Parathyroid adenoma (tissue), 2 donors: Measurements from ENCODE around the gene TRIM32.

Experiments used
- H2AFZ ChIP-seq: fragments of 300-600 bp; sonication (generic); one replicate; pipeline ENCODE4 v1.7.0; 2017; ENCODE audit warnings: antibody characterized with exemption, mild to moderate bottlenecking
- H3K27ac ChIP-seq: fragments of 300-600 bp; sonication (generic); one replicate; pipeline ENCODE4 v1.7.0; 2017
- H3K27me3 ChIP-seq: fragments of 300-600 bp; sonication (generic); one replicate; pipeline ENCODE4 v1.7.0; 2017; ENCODE audit warnings: low read length; ENCODE audit not compliant: control insufficient read depth, insufficient read depth
- H3K36me3 ChIP-seq: fragments of 300-600 bp; sonication (generic); one replicate; pipeline ENCODE4 v1.7.0; 2017; ENCODE audit warnings: low read length; ENCODE audit not compliant: control insufficient read depth, insufficient read depth
- H3K4me1 ChIP-seq: fragments of 300-600 bp; sonication (generic); one replicate; pipeline ENCODE4 v1.7.0; 2017; ENCODE audit warnings: control low read depth
- H3K4me2 ChIP-seq: fragments of 300-600 bp; sonication (generic); one replicate; pipeline ENCODE4 v1.7.0; 2017; ENCODE audit warnings: low read length
- H3K4me3 ChIP-seq: fragments of 300-600 bp; sonication (generic); one replicate; pipeline ENCODE4 v1.7.0; 2017; ENCODE audit warnings: low read depth, low read length
- H3K79me2 ChIP-seq: fragments of 300-600 bp; sonication (generic); one replicate; pipeline ENCODE4 v1.7.0; 2017; ENCODE audit warnings: control low read depth
- H3K9ac ChIP-seq: fragments of 300-600 bp; sonication (generic); one replicate; pipeline ENCODE4 v1.7.0; 2017; ENCODE audit warnings: mild to moderate bottlenecking
- H3K9me3 ChIP-seq: fragments of 300-600 bp; sonication (generic); one replicate; pipeline ENCODE4 v1.7.0; 2017; ENCODE audit warnings: low read length; ENCODE audit not compliant: control insufficient read depth
- CTCF ChIP-seq: fragments of 300-600 bp; sonication (generic); IDR thresholded peaks from one replicate; pipeline ENCODE4 v1.7.0; 2017; ENCODE audit warnings: antibody characterized with exemption, mild to moderate bottlenecking
- donor health status: primary hyperparathyroidism.

TRIM32 gene

GRCh38 chr9:116691607-116692006 is 4.5 kb downstream of the TRIM32 start:
- H2AFZ ChIP-seq = no peak overlapping the region
- H3K27me3 ChIP-seq = no peaks in the 10 kb centered on the region
- no peaks in the 10 kb centered on the region for H3K9me3 ChIP-seq
- peaks cover 10% of the 10 kb centered on the region for H3K79me2 ChIP-seq
- no peaks in the 10 kb centered on the region for H3K36me3 ChIP-seq
- no peaks in the 10 kb centered on the region for H3K4me1 ChIP-seq
- no peak overlapping the region for H3K9ac ChIP-seq
- no peak overlapping the region for H3K27ac ChIP-seq
- no peak overlapping the region for H3K4me3 ChIP-seq
- TF ChIP-seq CTCF = no peak
- H3K4me2 ChIP-seq = no peak overlapping the region

GRCh38 chr9:116692616-116693015 is 5.5 kb downstream of the TRIM32 start:
- Histone ChIP-seq H3K27ac (no peak overlapping the region), H3K4me1 (no peaks in the 10 kb centered on the region), H3K4me2 (no peak overlapping the region)

DNA sequence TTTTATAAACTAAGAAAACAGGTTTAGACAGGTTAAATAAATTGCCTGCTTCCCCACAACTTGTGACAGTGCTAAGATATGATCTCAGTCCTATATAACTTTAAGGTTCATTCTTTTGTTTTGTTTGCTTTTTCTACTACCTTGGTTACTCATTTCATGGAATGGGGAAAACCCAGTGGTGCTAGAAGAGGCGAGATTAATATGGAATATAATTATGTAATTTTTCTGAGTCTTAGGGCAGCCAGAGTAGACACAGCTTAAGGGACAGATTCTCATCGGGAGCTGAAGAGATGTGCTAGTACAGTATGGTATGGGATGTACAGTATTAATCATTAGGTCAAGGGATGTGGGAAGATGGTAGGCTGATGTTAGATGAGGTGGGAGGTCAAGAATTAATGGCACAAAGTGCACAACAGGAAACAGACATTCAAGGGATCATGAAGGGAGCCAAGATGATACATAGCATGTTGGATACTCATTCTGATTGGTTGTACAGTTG is 6.2 kb downstream of the TRIM32 start:
- H3K4me3 ChIP-seq = no peak overlapping the region
- no peak overlapping the region for H2AFZ ChIP-seq
- no peak overlapping the region for H3K27ac ChIP-seq
- no peaks in the 10 kb centered on the region for H3K27me3 ChIP-seq
- H3K36me3 ChIP-seq = no peaks in the 10 kb centered on the region
- H3K4me1 ChIP-seq = no peaks in the 10 kb centered on the region
- no peak for TF ChIP-seq CTCF
- H3K79me2 ChIP-seq = peaks cover 4% of the 10 kb centered on the region
- H3K4me2 ChIP-seq = no peak overlapping the region
- no peaks in the 10 kb centered on the region for H3K9me3 ChIP-seq
- H3K9ac ChIP-seq = no peak overlapping the region

More at GRCh38 chr9:116692616-116693015, 5.5 kb downstream of the TRIM32 start:
- H3K9ac ChIP-seq = no peak overlapping the region
- no peak for TF ChIP-seq CTCF
- peaks cover 9% of the 10 kb centered on the region for H3K79me2 ChIP-seq
- no peaks in the 10 kb centered on the region for H3K9me3 ChIP-seq
- no peaks in the 10 kb centered on the region for H3K27me3 ChIP-seq
- no peak overlapping the region for H3K4me3 ChIP-seq
- no peak overlapping the region for H2AFZ ChIP-seq
- H3K36me3 ChIP-seq = no peaks in the 10 kb centered on the region

GRCh38 chr9:116694785-116695291 is 7.7 kb downstream of the TRIM32 start:
- no peaks in the 10 kb centered on the region for H3K79me2 ChIP-seq
- H3K9ac ChIP-seq = no peak overlapping the region
- H3K4me1 ChIP-seq = no peaks in the 10 kb centered on the region
- no peak overlapping the region for H3K4me2 ChIP-seq
- TF ChIP-seq CTCF = no peak
- H3K9me3 ChIP-seq = no peaks in the 10 kb centered on the region
- no peaks in the 10 kb centered on the region for H3K36me3 ChIP-seq
- H3K27me3 ChIP-seq = no peaks in the 10 kb centered on the region
- no peak overlapping the region for H3K27ac ChIP-seq
- H2AFZ ChIP-seq = no peak overlapping the region
- H3K4me3 ChIP-seq = no peak overlapping the region

GRCh38 chr9:116695438-116695837 is 8.3 kb downstream of the TRIM32 start:
- Histone ChIP-seq H3K79me2 (no peaks in the 10 kb centered on the region), H3K36me3 (no peaks in the 10 kb centered on the region), H3K27ac (no peak overlapping the region), H3K4me2 (no peak overlapping the region), H3K4me3 (no peak overlapping the region), H3K9me3 (no peaks in the 10 kb centered on the region), H3K4me1 (no peaks in the 10 kb centered on the region), H3K27me3 (no peaks in the 10 kb centered on the region), H3K9ac (no peak overlapping the region), H2AFZ (no peak overlapping the region)
- no peak for TF ChIP-seq CTCF
